OCI-LY3 (cell line): ENCODE measurements around the gene ERP27.

Source experiments
- H2AFZ ChIP-seq: fragments of 200-600, 300-600 bp; shearing (Covaris generic); 2 replicates; pipeline ENCODE4 v1.6.0; 2014; ENCODE audit warnings: antibody characterized with exemption, low read depth, low read length
- H3K27ac ChIP-seq: fragments of 200-600, 300-600 bp; sonication (generic); 2 replicates; pipeline ENCODE4 v1.5.1; 2014; ENCODE audit warnings: mild to moderate bottlenecking, low read length, moderate library complexity, mixed read lengths
- H3K27me3 ChIP-seq: fragments of 200-600, 300-600 bp; sonication (generic); 2 replicates; pipeline ENCODE4 v1.6.1; 2014; ENCODE audit warnings: low read depth, low read length, mixed read lengths
- H3K36me3 ChIP-seq: fragments of 200-600, 300-600 bp; sonication (generic); replicated peaks from 2 replicates; pipeline ENCODE3; 2014; ENCODE audit warnings: low read depth, low read length, mixed read lengths
- H3K4me1 ChIP-seq: fragments of 300-600, 200-600 bp; sonication (generic); 2 replicates; pipeline ENCODE4 v1.6.1; 2014; ENCODE audit warnings: low read length, mixed read lengths
- H3K4me2 ChIP-seq: fragments of 200-600, 300-600 bp; sonication (generic); 2 replicates; pipeline ENCODE4 v1.6.1; 2014; ENCODE audit warnings: low read length, mixed read lengths
- H3K4me3 ChIP-seq: fragments of 300-600, 200-600 bp; sonication (generic); 2 replicates; pipeline ENCODE4 v1.5.1; 2014; ENCODE audit warnings: antibody characterized with exemption, mild to moderate bottlenecking, low read length, moderate library complexity
- H3K79me2 ChIP-seq: fragments of 300-600, 200-600 bp; shearing (Covaris generic); 2 replicates; pipeline ENCODE4 v1.6.1; 2014; ENCODE audit warnings: mild to moderate bottlenecking, low read length, mixed read lengths
- H3K9ac ChIP-seq: fragments of 300-600, 200-600 bp; shearing (Covaris generic); 2 replicates; pipeline ENCODE4 v1.6.0; 2014; ENCODE audit warnings: mild to moderate bottlenecking, low read length, moderate library complexity
- H3K9me3 ChIP-seq: fragments of 200-600, 300-600 bp; shearing (Covaris generic); 2 replicates; pipeline ENCODE4 v1.6.1; 2014; ENCODE audit warnings: low read length, mixed read lengths; ENCODE audit not compliant: insufficient read depth
- H4K20me1 ChIP-seq: fragments of 200-600, 300-600 bp; sonication (generic); 2 replicates; pipeline ENCODE4 v1.6.1; 2016; ENCODE audit warnings: low read length, mixed read lengths; ENCODE audit not compliant: insufficient read depth
- EZH2phosphoT487 ChIP-seq: fragments of 200-600 bp; shearing (Covaris generic); IDR thresholded peaks from 2 replicates; pipeline ENCODE4 v1.6.1; 2018; ENCODE audit warnings: antibody characterized with exemption, mixed run types, low read depth
- TF ChIP-seq, protein P1 (sequence below): fragments of 200-600, 300-600 bp; sonication (generic); IDR thresholded peaks from 2 replicates; pipeline ENCODE4 v1.5.1; 2014; ENCODE audit warnings: antibody characterized with exemption, low read length, low read depth

The ERP27 gene

GRCh38 chr12:14879222-14879933 lies 59.0 kb downstream of the ERP27 start:
- Histone ChIP-seq H3K4me2 (no peak overlapping the region), H2AFZ (no peak overlapping the region), H3K27ac (no peak overlapping the region)

GRCh38 chr12:14878488-14878887 lies 59.8 kb downstream of the ERP27 start:
- Histone ChIP-seq H4K20me1 (no peaks in the 10 kb centered on the region), H3K9ac (no peak overlapping the region), H3K36me3 (no peaks in the 10 kb centered on the region), H3K4me3 (no peak overlapping the region), H3K79me2 (no peaks in the 10 kb centered on the region), H3K27ac (no peak overlapping the region), H3K4me2 (no peak overlapping the region), H3K9me3 (no peaks in the 10 kb centered on the region), H3K27me3 (no peaks in the 10 kb centered on the region; the same call in 1 of the 2 replicates), H3K4me1 (peaks cover 6% of the 10 kb centered on the region; the same call in 1 of the 2 replicates), H2AFZ (no peak overlapping the region)
- no peak for TF ChIP-seq EZH2phosphoT487
- TF ChIP-seq, protein P1, sequence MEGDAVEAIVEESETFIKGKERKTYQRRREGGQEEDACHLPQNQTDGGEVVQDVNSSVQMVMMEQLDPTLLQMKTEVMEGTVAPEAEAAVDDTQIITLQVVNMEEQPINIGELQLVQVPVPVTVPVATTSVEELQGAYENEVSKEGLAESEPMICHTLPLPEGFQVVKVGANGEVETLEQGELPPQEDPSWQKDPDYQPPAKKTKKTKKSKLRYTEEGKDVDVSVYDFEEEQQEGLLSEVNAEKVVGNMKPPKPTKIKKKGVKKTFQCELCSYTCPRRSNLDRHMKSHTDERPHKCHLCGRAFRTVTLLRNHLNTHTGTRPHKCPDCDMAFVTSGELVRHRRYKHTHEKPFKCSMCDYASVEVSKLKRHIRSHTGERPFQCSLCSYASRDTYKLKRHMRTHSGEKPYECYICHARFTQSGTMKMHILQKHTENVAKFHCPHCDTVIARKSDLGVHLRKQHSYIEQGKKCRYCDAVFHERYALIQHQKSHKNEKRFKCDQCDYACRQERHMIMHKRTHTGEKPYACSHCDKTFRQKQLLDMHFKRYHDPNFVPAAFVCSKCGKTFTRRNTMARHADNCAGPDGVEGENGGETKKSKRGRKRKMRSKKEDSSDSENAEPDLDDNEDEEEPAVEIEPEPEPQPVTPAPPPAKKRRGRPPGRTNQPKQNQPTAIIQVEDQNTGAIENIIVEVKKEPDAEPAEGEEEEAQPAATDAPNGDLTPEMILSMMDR, result no peak

More at GRCh38 chr12:14879222-14879933, 59.0 kb downstream of the ERP27 start:
- H3K27me3 ChIP-seq, result no peaks in the 10 kb centered on the region; the same call in 1 of the 2 replicates
- no peaks in the 10 kb centered on the region for H3K36me3 ChIP-seq
- H3K4me3 ChIP-seq, result no peak overlapping the region
- TF ChIP-seq, protein P1, result no peak
- no peak for TF ChIP-seq EZH2phosphoT487
- H3K79me2 ChIP-seq, result no peaks in the 10 kb centered on the region
- no peaks in the 10 kb centered on the region for H4K20me1 ChIP-seq
- H3K9me3 ChIP-seq, result no peaks in the 10 kb centered on the region
- peaks cover 13% of the 10 kb centered on the region for H3K4me1 ChIP-seq
- no peak overlapping the region for H3K9ac ChIP-seq

GRCh38 chr12:14876833-14877232 lies 61.5 kb downstream of the ERP27 start:
- no peak overlapping the region for H3K27ac ChIP-seq
- H3K4me3 ChIP-seq, result no peak overlapping the region
- TF ChIP-seq EZH2phosphoT487, result no peak
- TF ChIP-seq, protein P1, result no peak
- no peaks in the 10 kb centered on the region for H3K9me3 ChIP-seq
- H4K20me1 ChIP-seq, result no peaks in the 10 kb centered on the region
- H3K36me3 ChIP-seq, result no peaks in the 10 kb centered on the region
- H2AFZ ChIP-seq, result no peak overlapping the region
- no peaks in the 10 kb centered on the region for H3K79me2 ChIP-seq
- peaks cover 6% of the 10 kb centered on the region; the same call in 1 of the 2 replicates for H3K4me1 ChIP-seq
- H3K4me2 ChIP-seq, result no peak overlapping the region
- no peaks in the 10 kb centered on the region for H3K27me3 ChIP-seq
- no peak overlapping the region for H3K9ac ChIP-seq

DNA sequence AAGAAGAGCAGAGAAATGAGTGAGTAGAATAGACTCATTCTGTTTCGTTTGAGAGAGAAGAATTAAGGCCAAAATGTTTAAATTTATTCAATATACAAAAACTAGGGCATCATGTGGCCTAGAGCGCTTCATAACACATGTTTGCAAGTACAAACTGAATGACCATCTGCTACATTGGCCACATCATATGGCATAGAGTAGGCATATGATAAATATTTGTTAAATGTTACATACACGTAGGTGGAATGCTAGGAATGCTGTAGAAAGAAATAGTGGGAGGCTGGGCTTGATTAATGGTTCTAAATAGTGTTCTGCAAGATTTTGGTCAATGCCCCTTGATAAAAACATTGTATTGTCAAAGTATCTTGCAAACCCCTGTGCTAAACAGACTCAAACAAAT lies 63.5 kb downstream of the ERP27 start:
- Histone ChIP-seq H3K4me1 (no peaks in the 10 kb centered on the region), H3K9ac (no peak overlapping the region), H3K27me3 (no peaks in the 10 kb centered on the region), H3K9me3 (no peaks in the 10 kb centered on the region), H3K79me2 (no peaks in the 10 kb centered on the region), H4K20me1 (no peaks in the 10 kb centered on the region), H2AFZ (no peak overlapping the region), H3K27ac (no peak overlapping the region), H3K36me3 (no peaks in the 10 kb centered on the region), H3K4me2 (no peak overlapping the region), H3K4me3 (no peak overlapping the region)
- TF ChIP-seq EZH2phosphoT487, result no peak
- TF ChIP-seq, protein P1, result no peak
